Caco-2 (cell line): ENCODE results near the gene GNAQ. TPM values are rescaled to one million over a fixed set of nuclear protein-coding genes. Genes with fewer than 3 reads are reported as not detected.

Source experiments
- BruUV-seq: library from RNA; stranded (reverse); fragments of 400-500 nt; replicated peaks from 2 replicates; lab custom pipeline; 2021; lab: Mats Ljungman, UMichigan
- CTCF ChIA-PET: fragments of 300-600 bp; sonication (Branson Sonifier 250); formaldehyde crosslinking; loops from one replicate; lab custom pipeline; 2022; ENCODE audit warnings: antibody characterized with exemption; lab: Charles Lee
- POLR2A ChIA-PET: fragments of 300-600 bp; sonication (Branson Sonifier 250); formaldehyde crosslinking; loops from one replicate; lab custom pipeline; 2022; ENCODE audit warnings: antibody characterized with exemption; lab: Charles Lee
- DNase-seq, 2 experiments: peaks; one replicate each; pipeline versions ENCODE4 v3.0.0 to v3.0.0-alpha.2; 2020 to 2022
- H3K27me3 ChIP-seq: replicated peaks from 2 replicates; pipeline ENCODE4 v1.6.0; 2011; ENCODE audit warnings: low read length; ENCODE audit not compliant: control insufficient read depth, insufficient read depth
- H3K36me3 ChIP-seq: 2 replicates; pipeline ENCODE4 v1.5.1; 2011; ENCODE audit warnings: low read length; ENCODE audit not compliant: control insufficient read depth, insufficient read depth
- H3K4me1 ChIP-seq: fragments of 250-450 bp; sonication (Bioruptor Pico); 2 replicates; pipeline ENCODE4 v1.5.1; 2020; ENCODE audit warnings: mild to moderate bottlenecking
- H3K4me3 ChIP-seq: 2 replicates; pipeline ENCODE4 v1.5.1; 2011; ENCODE audit warnings: low read depth, mild to moderate bottlenecking, control low read depth, low read length
- H3K9me3 ChIP-seq: fragments of 250-450 bp; sonication (Bioruptor Pico); 2 replicates; pipeline ENCODE4 v1.5.1; 2020; ENCODE audit warnings: mild to moderate bottlenecking, moderate library complexity
- H3K27ac Mint-ChIP-seq: one replicate; pipeline ENCODE4 v1.8.0; 2022; ENCODE audit warnings: mixed read lengths; ENCODE audit not compliant: unreplicated experiment
- H3K27me3 Mint-ChIP-seq: one replicate; pipeline ENCODE4 v1.8.0; 2022; ENCODE audit warnings: mixed read lengths; ENCODE audit not compliant: insufficient read depth, unreplicated experiment
- H3K36me3 Mint-ChIP-seq: one replicate; pipeline ENCODE4 v1.8.0; 2022; ENCODE audit warnings: mild to moderate bottlenecking, mixed read lengths; ENCODE audit not compliant: insufficient read depth, unreplicated experiment
- H3K4me1 Mint-ChIP-seq: one replicate; pipeline ENCODE4 v1.8.0; 2022; ENCODE audit warnings: low read depth, mixed read lengths; ENCODE audit not compliant: unreplicated experiment
- H3K4me3 Mint-ChIP-seq: one replicate; pipeline ENCODE4 v1.8.0; 2022; ENCODE audit warnings: mild to moderate bottlenecking, moderate library complexity, mixed read lengths; ENCODE audit not compliant: unreplicated experiment
- H3K9me3 Mint-ChIP-seq: one replicate; pipeline ENCODE4 v1.8.0; 2022; ENCODE audit warnings: mixed read lengths; ENCODE audit not compliant: unreplicated experiment
- CTCF ChIP-seq, 2 experiments: fragments of 200-600 bp in 1 of 2; IDR thresholded peaks; 1 replicate in 1 of 2; 2 replicates in 1 of 2; pipeline versions ENCODE4 v1.5.1 to v1.8.0; 2011 to 2022; ENCODE audit warnings: antibody characterized with exemption in 1 of 2, control low read depth in 1 of 2, inconsistent platforms in 1 of 2, low read depth in 1 of 2, low read length in 1 of 2, mild to moderate bottlenecking in 1 of 2, moderate library complexity in 1 of 2; ENCODE audit not compliant: insufficient read depth in 1 of 2, severe bottlenecking in 1 of 2, unreplicated experiment in 1 of 2
- intact Hi-C: fragments of 100-400 bp; cut with micrococcal nuclease; formaldehyde crosslinking; loops from one replicate; pipeline ENCODE4 v1.10.0; 2022; ENCODE audit not compliant: unreplicated experiment
- total RNA-seq: library from RNA; stranded (reverse); gene quantifications from 2 replicates; pipeline ENCODE4 v1.2.3, GENCODE V29; 2022

Gene GNAQ
- total RNA-seq, 1 experiment from 2014 or later = 10.1 TPM

GRCh38 chr9:77756449-77756848, 275.2 kb downstream of the GNAQ start:
- Histone ChIP-seq H3K27me3 (no peaks in the 10 kb centered on the region), H3K4me3 (no peak overlapping the region), H3K36me3 (no peaks in the 10 kb centered on the region), H3K9me3 (no peaks in the 10 kb centered on the region), H3K4me1 (no peaks in the 10 kb centered on the region)
- ChIA-PET POLR2A (no interaction called here), CTCF (no interaction called here)
- Mint-ChIP-seq H3K36me3 (no peaks in the 10 kb centered on the region), H3K9me3 (no peaks in the 10 kb centered on the region), H3K4me1 (no peaks in the 10 kb centered on the region), H3K4me3 (no peak overlapping the region), H3K27ac (no peak overlapping the region), H3K27me3 (no peaks in the 10 kb centered on the region)
- no peak for TF ChIP-seq CTCF (IDR thresholded peaks at IDR 0.05; ENCODE audit: insufficient read depth in 1 of 2, low read depth in 1 of 2, low read length in 1 of 2, severe bottlenecking in 1 of 2, unreplicated experiment in 1 of 2)
- no peak for DNase-seq
- intact Hi-C loops = loop anchor here (10.0 kb wide), 1 partner anchor 292 kb away; no protein-coding TSS in a partner anchor
- BruUV-seq = no TSS peak

- Histone ChIP-seq H3K27me3 (no peaks in the 10 kb centered on the region), H3K4me1 (no peaks in the 10 kb centered on the region), H3K36me3 (no peaks in the 10 kb centered on the region), H3K9me3 (no peaks in the 10 kb centered on the region), H3K4me3 (no peak overlapping the region)
- TF ChIP-seq CTCF (IDR thresholded peaks at IDR 0.05; ENCODE audit: insufficient read depth in 1 of 2, low read depth in 1 of 2, low read length in 1 of 2, severe bottlenecking in 1 of 2, unreplicated experiment in 1 of 2) = no peak
- Mint-ChIP-seq H3K4me1 (no peaks in the 10 kb centered on the region), H3K27me3 (no peaks in the 10 kb centered on the region), H3K9me3 (no peaks in the 10 kb centered on the region), H3K36me3 (no peaks in the 10 kb centered on the region), H3K27ac (no peak overlapping the region), H3K4me3 (no peak overlapping the region)
- DNase-seq = no peak
- ChIA-PET POLR2A (no interaction called here), CTCF (no interaction called here)
- intact Hi-C loops = loop anchor here (10.0 kb wide), 1 partner anchor 288 kb away; no protein-coding TSS in a partner anchor
- no TSS peak for BruUV-seq
Measured at GRCh38 chr9:77753180-77753579, 278.4 kb downstream of the GNAQ start.

- Histone ChIP-seq H3K36me3 (no peaks in the 10 kb centered on the region), H3K4me3 (no peak overlapping the region), H3K9me3 (no peaks in the 10 kb centered on the region), H3K27me3 (no peaks in the 10 kb centered on the region), H3K4me1 (no peaks in the 10 kb centered on the region)
- CTCF ChIA-PET = interaction anchor here (0.7 kb wide), 1 partner anchor 251 kb away, joined by 3 read pairs; no protein-coding TSS in a partner anchor
- no peak for DNase-seq
- POLR2A ChIA-PET = no interaction called here
- H3K36me3 Mint-ChIP-seq = no peaks in the 10 kb centered on the region
- H3K4me1 Mint-ChIP-seq = no peaks in the 10 kb centered on the region
- no peak overlapping the region for H3K4me3 Mint-ChIP-seq
- no peaks in the 10 kb centered on the region for H3K27me3 Mint-ChIP-seq
- H3K9me3 Mint-ChIP-seq = no peaks in the 10 kb centered on the region
- H3K27ac Mint-ChIP-seq = no peak overlapping the region
- intact Hi-C loops = loop anchor here (10.0 kb wide), 1 partner anchor 288 kb away; no protein-coding TSS in a partner anchor
- no TSS peak for BruUV-seq
- TF ChIP-seq CTCF (IDR thresholded peaks at IDR 0.05; ENCODE audit: insufficient read depth in 1 of 2, low read depth in 1 of 2, low read length in 1 of 2, severe bottlenecking in 1 of 2, unreplicated experiment in 1 of 2) = no peak
Measured at GRCh38 chr9:77752554-77752953, 279.1 kb downstream of the GNAQ start.
